ENCODE results near the gene AIFM1.
A peak's percentile ranks its signal among the peaks of the same experiment; 100 is the strongest.

Gene AIFM1

GRCh38 chrX:130170752-130171445 is 5.3 kb upstream of the AIFM1 start:
- peak; percentile 83 for DNase-seq (ENCODE audit: low spot score)

DNA sequence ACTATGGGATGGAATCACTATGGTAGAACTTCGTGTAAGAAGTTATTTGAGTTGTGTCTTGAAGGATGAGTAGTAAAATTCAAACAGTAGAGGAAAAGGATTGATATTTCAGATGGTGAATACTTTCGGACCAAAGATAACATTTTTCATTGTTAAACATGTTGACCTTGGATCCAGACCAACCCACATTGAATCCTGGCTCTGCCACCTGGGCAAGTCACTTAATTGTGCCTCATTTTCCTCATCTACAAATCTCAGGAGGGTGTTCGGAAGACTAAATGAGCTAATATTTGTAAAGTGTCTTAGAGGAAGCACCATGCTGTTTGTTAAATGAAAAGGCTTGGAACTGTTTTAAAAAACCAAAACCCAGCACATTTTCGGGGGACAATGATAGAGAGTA is 1.4 kb upstream of the AIFM1 start:
- no peak for DNase-seq (ENCODE audit: low spot score)

DNA sequence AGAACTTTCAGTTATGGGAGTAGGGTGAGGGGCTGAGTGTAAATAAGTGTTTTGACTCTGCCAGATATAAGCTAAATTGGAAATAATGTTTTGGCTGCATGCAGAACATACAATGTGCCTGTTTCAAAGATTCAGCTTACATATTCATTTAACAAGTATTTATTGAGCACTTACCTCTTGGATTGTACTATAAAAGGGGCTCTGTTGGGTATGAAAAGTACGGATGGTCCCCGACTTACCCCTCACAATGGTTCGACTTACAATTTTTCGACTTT is 799 bp upstream of the AIFM1 start:
- no peak for DNase-seq (ENCODE audit: low spot score)

GRCh38 chrX:130165181-130165702 is 399 bp downstream of the AIFM1 start:
- DNase-seq (ENCODE audit: low spot score), result peak; percentile 32

DNA sequence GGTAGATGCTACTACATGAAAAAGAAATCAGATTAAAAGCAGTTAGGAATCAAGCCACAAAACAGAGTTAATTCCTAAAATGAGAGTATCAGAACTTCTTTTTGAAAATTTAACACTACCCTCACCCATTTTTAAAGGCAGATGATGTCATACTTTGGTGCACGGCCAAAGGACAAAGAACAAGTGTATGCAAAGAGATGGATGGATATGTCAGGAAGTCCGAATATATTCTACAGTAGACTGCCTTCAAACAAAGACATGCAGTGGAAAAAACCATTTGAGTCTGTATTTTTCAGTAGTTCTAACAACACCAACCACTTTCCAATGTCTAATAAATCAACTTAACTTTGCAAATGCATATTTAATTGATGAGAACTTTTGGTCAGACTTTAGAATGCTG is 2.2 kb downstream of the AIFM1 start:
- DNase-seq (ENCODE audit: low spot score), result no peak

DNA sequence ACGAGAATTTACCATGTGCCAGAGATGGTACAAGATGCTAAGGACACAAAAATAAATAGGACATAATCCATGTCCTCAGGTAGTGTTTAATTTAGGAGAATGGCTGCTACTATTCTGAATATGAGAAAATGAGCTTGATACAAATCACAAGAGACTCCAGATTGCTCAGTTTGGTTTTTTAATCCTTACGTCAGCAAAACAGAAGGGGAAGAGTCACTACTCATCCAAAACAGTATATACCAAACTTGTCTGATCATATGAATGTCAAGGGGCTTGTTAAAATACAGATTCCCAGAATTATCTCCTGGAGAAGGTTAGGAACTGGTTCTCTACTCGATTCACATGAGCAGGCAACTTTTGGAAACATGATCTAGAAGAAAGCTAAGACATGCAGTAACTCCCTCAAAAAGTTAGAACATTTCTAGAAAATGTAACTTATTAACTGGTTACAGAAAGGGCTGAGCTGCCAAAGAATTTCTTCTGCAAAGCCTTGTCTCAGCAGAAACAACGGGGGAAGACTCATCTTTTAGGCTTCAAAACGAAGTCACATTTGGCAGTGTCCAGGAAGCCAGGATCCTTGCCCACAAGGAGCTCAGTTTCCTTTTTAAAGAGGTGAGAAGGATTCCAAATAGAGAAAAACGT is 3.4 kb downstream of the AIFM1 start:
- DNase-seq (ENCODE audit: low spot score), result no peak

DNA sequence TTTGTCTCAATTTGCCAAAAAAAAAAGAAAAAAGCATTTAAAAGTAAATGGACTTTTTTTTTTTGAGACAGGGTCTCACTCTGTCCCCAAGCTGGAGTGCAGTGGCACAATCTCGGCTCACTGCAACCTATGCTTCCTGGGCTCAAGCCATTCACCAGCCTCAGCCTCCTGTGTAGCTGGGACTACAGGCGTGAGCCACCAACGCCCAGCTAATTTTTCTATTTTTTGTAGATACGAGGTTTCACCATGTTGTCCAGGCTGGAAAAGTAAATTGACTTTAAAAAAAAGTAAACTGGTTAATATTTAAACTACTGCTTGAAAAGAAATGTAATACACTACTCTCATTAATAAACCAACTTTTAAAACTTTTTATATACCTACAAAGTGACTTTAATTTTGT is 5.9 kb downstream of the AIFM1 start:
- DNase-seq (ENCODE audit: low spot score), result no peak

DNA sequence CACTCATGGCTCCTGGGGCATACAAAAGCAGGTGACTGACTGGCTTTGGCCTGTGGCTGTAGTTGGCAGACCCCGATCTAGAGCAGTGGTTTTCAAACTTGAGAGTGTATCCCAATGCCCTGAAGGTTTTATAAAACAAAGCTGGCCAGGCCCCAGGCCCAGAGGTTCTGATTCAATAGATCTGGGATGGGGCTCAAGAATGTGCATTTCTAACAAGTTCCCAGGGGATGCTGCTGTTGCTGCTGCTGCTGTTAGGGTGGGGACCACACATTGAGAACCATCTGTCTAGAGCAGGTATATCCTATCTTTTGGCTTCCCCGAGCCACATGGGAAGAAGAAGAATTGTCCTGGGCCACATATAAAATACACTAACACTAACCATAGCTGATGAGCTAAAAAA is 7.3 kb downstream of the AIFM1 start:
- no peak for DNase-seq (ENCODE audit: low spot score)

GRCh38 chrX:130155564-130155963 is 10.1 kb downstream of the AIFM1 start:
- no peak for DNase-seq (ENCODE audit: low spot score)

DNA sequence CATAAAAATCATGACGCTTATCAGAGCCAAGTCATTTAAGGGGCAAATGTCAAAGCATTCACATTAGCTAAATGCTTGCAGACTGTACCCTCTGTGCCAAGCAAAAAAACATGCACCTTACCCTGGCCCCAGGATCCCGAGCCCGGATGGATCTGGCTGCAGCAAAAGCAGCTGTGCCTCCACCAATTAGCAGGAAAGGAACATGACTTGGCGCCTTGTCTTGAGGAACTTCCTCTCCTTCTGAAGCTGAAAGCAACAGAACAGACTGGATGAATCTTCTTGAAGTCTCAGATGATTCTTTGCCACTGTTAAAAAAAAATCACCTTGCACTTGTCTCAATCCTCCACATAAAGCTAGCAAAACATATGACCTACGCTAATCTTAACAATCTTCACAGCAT is 18.0 kb downstream of the AIFM1 start:
- DNase-seq (ENCODE audit: low spot score), result no peak

- no peak for DNase-seq (ENCODE audit: low spot score)
Measured at GRCh38 chrX:130145123-130145522, 20.5 kb downstream of the AIFM1 start.

GRCh38 chrX:130144509-130144908 is 21.1 kb downstream of the AIFM1 start:
- no peak for DNase-seq (ENCODE audit: low spot score)

- DNase-seq (ENCODE audit: low spot score), result no peak
Measured at GRCh38 chrX:130139474-130140201, 26.0 kb downstream of the AIFM1 start.

- no peak for DNase-seq (ENCODE audit: low spot score)
Measured at GRCh38 chrX:130136961-130137360, 28.7 kb downstream of the AIFM1 start.

GRCh38 chrX:130136496-130136895 is 29.1 kb downstream of the AIFM1 start:
- DNase-seq (ENCODE audit: low spot score), result no peak

DNA sequence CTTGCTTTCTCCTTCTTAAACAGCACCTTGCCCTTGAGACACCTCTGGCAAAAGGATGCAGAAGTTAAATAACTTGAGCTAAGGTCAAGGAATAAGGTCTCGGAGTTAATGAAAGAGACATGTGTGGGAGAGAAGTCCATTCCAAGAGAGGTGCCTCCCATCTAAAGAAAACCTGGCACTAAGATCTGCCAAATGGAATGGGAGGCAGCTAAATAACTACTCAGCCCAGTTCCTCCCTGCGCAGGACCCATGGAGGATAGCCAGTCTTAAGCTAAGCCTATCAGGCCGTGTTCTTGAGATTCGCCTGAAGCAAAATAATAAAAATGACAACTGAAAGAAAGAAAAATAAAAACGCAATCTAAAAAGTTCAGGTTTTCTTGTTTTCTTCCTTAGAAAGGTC is 34.7 kb downstream of the AIFM1 start:
- no peak for DNase-seq (ENCODE audit: low spot score)

DNA sequence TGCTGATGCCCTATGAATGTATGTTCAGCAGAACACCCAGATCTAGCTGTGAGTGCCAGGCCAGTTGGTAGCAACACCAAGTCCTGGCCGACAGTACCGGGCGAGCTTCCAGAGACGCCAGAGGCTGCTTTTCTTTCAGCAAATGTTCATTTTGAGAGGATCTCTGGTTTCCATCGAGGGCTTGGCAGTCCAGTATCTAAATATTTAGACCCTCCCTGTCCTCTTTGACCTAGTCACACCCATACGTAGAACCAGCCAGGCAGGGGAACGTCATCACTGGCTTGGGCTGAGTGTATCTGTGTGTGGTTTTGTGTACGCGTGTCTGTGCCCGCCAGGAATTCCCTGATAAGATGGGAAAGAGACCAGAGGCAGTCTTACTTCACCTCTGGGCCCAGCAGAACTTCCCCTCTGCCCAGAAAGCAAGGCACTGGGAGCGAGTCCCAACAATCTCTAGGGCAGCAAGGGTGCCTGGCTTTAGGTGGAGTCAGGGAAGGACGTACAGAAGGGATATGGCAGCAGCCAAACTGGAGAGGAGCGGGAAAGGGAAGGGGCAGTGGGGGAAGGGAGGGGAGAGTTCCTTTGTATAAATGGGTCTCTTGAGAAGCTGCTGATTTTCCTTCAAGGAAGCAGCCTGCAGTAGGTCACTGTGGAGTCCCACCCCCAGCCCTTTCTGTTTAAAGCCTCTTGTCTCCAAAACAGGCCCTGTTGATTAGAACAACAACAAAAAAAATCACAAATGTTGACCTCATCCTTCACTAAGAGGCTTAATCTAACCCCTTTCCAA is 40.4 kb downstream of the AIFM1 start:
- DNase-seq (ENCODE audit: low spot score), result no peak

DNA sequence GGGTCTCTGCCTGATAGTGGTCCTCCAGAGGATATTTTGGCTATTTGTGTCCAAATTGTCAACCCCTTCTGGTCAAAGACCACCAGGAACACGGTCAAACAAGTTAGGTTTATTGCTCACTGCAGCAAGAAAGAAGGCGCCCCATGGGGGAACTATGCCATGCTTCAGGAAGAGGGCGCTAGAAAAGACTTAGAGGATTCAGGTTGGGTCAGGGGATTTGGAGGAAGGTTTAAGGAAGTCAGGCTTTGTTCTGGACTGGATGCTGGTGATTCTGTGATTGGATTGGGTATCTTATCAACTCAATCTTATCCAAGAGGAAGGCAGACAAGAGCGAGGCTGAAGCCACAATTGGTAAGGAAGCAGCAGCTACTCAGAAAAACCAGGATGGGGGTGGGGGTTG is 41.1 kb downstream of the AIFM1 start:
- no peak for DNase-seq (ENCODE audit: low spot score)

DNA sequence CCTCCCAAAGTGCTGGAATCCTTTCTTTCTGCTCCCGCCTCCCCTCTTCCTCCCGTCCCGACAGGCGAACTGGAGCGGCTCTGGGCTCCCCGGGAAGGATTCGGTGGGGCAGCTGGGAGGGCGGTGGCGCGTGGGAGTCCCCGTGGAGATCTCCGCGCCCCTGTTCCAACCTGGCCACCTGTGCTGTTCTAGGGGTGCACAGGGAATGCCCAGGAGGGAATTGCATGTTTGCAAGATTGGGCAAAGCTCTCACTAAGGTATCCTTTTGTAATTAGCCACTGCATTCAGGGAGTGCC is 44.2 kb downstream of the AIFM1 start:
- DNase-seq (ENCODE audit: low spot score), result no peak

DNA sequence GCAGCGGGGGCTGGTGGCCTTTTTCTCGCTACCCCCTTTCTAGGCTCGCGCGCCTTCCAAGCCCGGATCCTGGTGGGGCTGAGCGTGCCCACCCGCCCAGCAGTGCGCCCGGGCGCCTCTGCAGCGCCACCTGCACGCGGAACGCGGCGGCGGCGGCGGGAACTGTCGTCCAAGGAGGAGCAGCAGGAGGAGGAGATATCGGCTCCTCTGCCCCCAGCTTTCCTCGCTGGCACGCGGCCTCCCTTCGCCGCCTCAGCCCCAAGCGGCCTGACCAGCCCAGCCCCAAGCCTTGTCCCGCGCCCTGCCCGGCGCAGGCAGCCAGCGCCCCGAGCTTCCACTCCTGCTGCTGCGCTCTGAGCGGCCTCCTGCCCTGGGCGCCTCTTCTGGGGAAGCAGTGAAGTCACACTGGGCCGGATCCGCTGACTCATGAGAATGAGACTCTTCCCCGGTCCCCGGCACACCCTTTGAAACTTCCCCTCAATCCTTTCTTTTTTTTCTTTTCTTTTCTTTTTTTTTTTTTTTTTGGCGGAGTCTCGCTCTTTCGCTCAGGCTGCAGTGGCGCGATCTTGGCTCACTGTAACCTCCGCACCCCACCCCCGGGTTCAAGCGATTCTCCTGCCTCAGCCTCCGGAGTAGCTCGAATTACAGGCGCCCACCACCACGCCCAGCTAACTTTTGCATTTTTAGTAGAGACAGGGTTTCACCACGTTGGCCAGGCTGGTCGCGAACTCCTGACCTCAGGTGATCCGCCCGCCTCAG is 44.7 kb downstream of the AIFM1 start:
- peak; percentile 71 for DNase-seq (ENCODE audit: low spot score)

GRCh38 chrX:130120321-130120731 is 45.3 kb downstream of the AIFM1 start:
- no peak for DNase-seq (ENCODE audit: low spot score)

- DNase-seq (ENCODE audit: low spot score), result no peak
Measured at GRCh38 chrX:130119312-130119898, 46.2 kb downstream of the AIFM1 start.
